HepG2 (cell line): ENCODE results near the gene DPH7. TPM values are rescaled to one million over a fixed set of nuclear protein-coding genes. Genes with fewer than 3 reads are reported as not detected.

Source experiments
- ATAC-seq: fragments of 200-7000 bp; cut with Tn5 transposase; 3 replicates; pipeline ENCODE4 v1.9.1; 2020; ENCODE audit warnings: mild to moderate bottlenecking, moderate library complexity
- BruUV-seq: library from RNA; stranded (reverse); fragments of 400-500 nt; replicated peaks from 2 replicates; lab custom pipeline; 2021; lab: Mats Ljungman, UMichigan
- CTCF ChIA-PET: fragments of 300-600 bp; formaldehyde crosslinking; extraction: SDS; loops from one replicate; lab custom pipeline; 2021; ENCODE audit warnings: low total read pairs, inconsistent platforms, low intra/inter-chr PET ratio; lab: Yijun Ruan, JAX
- POLR2A ChIA-PET: fragments of 350-600 bp; sonication (Branson Sonifier 250); formaldehyde crosslinking; loops from one replicate; lab custom pipeline; 2020; ENCODE audit warnings: antibody characterized with exemption, inconsistent platforms; lab: Yijun Ruan, JAX
- DNase-seq: peaks from one replicate; pipeline ENCODE4 v3.0.0-alpha.2; 2015; ENCODE audit warnings: low spot score
- FAIRE-seq: peaks from 3 replicates; lab custom pipeline; 2011; peaks lifted over from hg19 to GRCh38; lab: Jason Lieb, UNC
- H2AFZ ChIP-seq: one replicate; pipeline ENCODE4 v1.6.1; 2011; ENCODE audit warnings: low read length, inconsistent platforms
- H3K27ac ChIP-seq: fragments of 300-600 bp; 3 replicates; pipeline ENCODE4 v1.8.0; 2011; ENCODE audit warnings: mixed run types, mild to moderate bottlenecking, mixed read lengths, low read length, inconsistent platforms; ENCODE audit not compliant: insufficient read depth; ENCODE audit errors: extremely low read length
- H3K27me3 ChIP-seq, 2 experiments: fragments of 200-600 bp in 1 of 2; 2 replicates in 1 of 2; 3 replicates in 1 of 2; pipeline versions ENCODE4 v1.6.0 to v1.8.0; 2011; ENCODE audit warnings: low read length in 2 of 2, mild to moderate bottlenecking in 2 of 2, moderate library complexity in 2 of 2, inconsistent platforms in 1 of 2; ENCODE audit not compliant: insufficient read depth in 2 of 2, control insufficient read depth in 1 of 2
- H3K36me3 ChIP-seq, 2 experiments: fragments of 200-600 bp in 1 of 2; replicated peaks in 1 of 2; 2 replicates in 1 of 2; 3 replicates in 1 of 2; pipeline versions ENCODE4 v1.5.1 to v1.8.0; 2011; ENCODE audit warnings: low read length in 2 of 2, inconsistent platforms in 1 of 2; ENCODE audit not compliant: insufficient read depth in 2 of 2, control insufficient read depth in 1 of 2
- H3K4me1 ChIP-seq: 2 replicates; pipeline ENCODE4 v1.5.1; 2012; ENCODE audit warnings: low read length, inconsistent platforms; ENCODE audit not compliant: insufficient read depth
- H3K4me2 ChIP-seq: 2 replicates; pipeline ENCODE4 v1.6.0; 2011; ENCODE audit warnings: low read depth, low read length, inconsistent platforms
- H3K4me3 ChIP-seq, 3 experiments: fragments of 200-600 bp in 1 of 3; sonication (generic), shearing (Covaris generic) in 1 of 3; replicated peaks in 1 of 3; 2 replicates each; pipeline ENCODE4 v1.5.1; 2011 to 2016; ENCODE audit warnings: low read length in 3 of 3, inconsistent platforms in 2 of 3, low read depth in 2 of 3, mild to moderate bottlenecking in 2 of 3, control low read depth in 1 of 3, mixed read lengths in 1 of 3; ENCODE audit not compliant: insufficient read depth in 1 of 3
- H3K79me2 ChIP-seq: one replicate; pipeline ENCODE4 v1.6.1; 2011; ENCODE audit warnings: low read length, inconsistent platforms; ENCODE audit not compliant: insufficient read depth
- H3K9ac ChIP-seq: 2 replicates; pipeline ENCODE4 v1.6.0; 2011; ENCODE audit warnings: mild to moderate bottlenecking, low read depth, low read length, inconsistent platforms; ENCODE audit not compliant: insufficient read depth
- H3K9me3 ChIP-seq: 2 replicates; pipeline ENCODE4 v1.5.1; 2012; ENCODE audit warnings: mild to moderate bottlenecking, low read length
- H4K20me1 ChIP-seq: 2 replicates; pipeline ENCODE4 v1.6.0; 2011; ENCODE audit warnings: inconsistent platforms, mild to moderate bottlenecking, low read length, moderate library complexity; ENCODE audit not compliant: insufficient read depth
- AGO2 ChIP-seq: fragments of 200-400 bp; formaldehyde crosslinking; optimal IDR thresholded peaks from 2 replicates; pipeline ENCODE3; 2017; ENCODE audit warnings: mild to moderate bottlenecking, low read depth, low read length, moderate library complexity
- RBFOX2 ChIP-seq: fragments of 200-400 bp; formaldehyde crosslinking; IDR thresholded peaks from 2 replicates; pipeline ENCODE4 v1.6.1; 2017; ENCODE audit warnings: low read depth, mild to moderate bottlenecking, low read length
- ZC3H13 ChIP-seq: sonication (generic); formaldehyde crosslinking; IDR thresholded peaks from 2 replicates; pipeline ENCODE4 v1.8.1; 2023; ENCODE audit warnings: mild to moderate bottlenecking, missing genetic modification reagents, moderate library complexity
- WGBS: methylation state at CpG from one replicate; pipeline ENCODE4 v1.1.6; 2017; ENCODE audit warnings: low lambda C conversion rate; 5-methylcytosine and 5-hydroxymethylcytosine counted together
- in situ Hi-C: cut with HindIII; loops from 2 replicates; pipeline ENCODE4 v1.10.0; 2017; ENCODE audit warnings: low pct_unique_long_range_greater_than_20kb; ENCODE audit not compliant: extremely low pct_ligation_motif_present
- intact Hi-C: fragments of 100-400 bp; cut with micrococcal nuclease; formaldehyde crosslinking; loops from one replicate; pipeline ENCODE4 v1.10.0; 2022; ENCODE audit not compliant: unreplicated experiment
- polyA plus RNA-seq, 8 experiments: library from polyadenylated mRNA; depleted of rRNA in 3 of 8; stranded (reverse) in 7 of 8; unstranded in 1 of 8; fragments of >200 nt; fragmentation: Illumina TruSeq in 4 of 8; extraction: Trizol in 4 of 8; gene quantifications; 2 replicates each; pipeline versions ENCODE4 v1.2.1 to v1.2.3, GENCODE V29; 2011 to 2016; ENCODE audit warnings: low read depth in 4 of 8, missing spikeins in 1 of 8, mixed read lengths in 1 of 8; ENCODE audit not compliant: insufficient read depth in 1 of 8
- total RNA-seq, 5 experiments: library from RNA; depleted of rRNA; stranded (reverse); fragments of >200 nt; fragmentation: Illumina TruSeq; extraction: Trizol; gene quantifications; 2 replicates each; pipeline ENCODE4 v1.2.3, GENCODE V29; 2016; ENCODE audit warnings: low read depth in 1 of 5
- TF ChIP-seq, protein P1 (sequence below): IDR thresholded peaks from 2 replicates; pipeline ENCODE4 v1.6.1; 2012; ENCODE audit warnings: low read length, improper control_type of control experiment
- TF ChIP-seq, protein P2 (sequence below): IDR thresholded peaks from 2 replicates; pipeline ENCODE4 v1.6.1; 2016; ENCODE audit warnings: missing biosample characterization, missing genetic modification reagents, low read depth

The DPH7 gene
- total and polyA plus RNA-seq, 2 of the 13 experiments (the other 11 are each of a cell fraction or from before 2014, with no cell fraction given): 27.6 to 31.6 TPM

DNA sequence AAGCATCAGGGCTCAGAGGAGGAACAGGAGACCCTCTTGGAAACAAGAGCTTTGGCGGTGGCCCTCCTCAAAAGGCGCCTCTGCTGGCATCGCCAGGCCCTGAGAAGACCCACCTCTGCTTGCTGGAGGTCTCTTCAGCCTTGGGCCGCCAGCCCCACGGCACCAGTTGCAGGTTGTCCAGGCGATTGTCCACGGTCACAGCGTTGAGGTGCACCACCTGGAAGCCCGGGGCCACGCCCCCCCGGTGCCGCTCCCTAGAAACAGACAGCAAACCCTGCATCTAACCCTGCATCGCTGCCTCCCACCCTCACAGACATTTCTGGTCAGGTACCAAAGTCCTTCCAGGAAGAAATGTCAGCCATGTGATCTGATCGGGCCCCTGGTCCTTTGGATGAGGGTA lies 8.1 kb upstream of the DPH7 start:
- Histone ChIP-seq H3K4me1 (peaks cover 24% of the 10 kb centered on the region), H3K27ac (no peak overlapping the region), H3K9ac (no peak overlapping the region), H3K4me2 (no peak overlapping the region), H3K9me3 (no peaks in the 10 kb centered on the region), H3K27me3 (no peaks in the 10 kb centered on the region), H3K79me2 (peaks cover 19% of the 10 kb centered on the region), H3K4me3 (no peak overlapping the region), H4K20me1 (no peaks in the 10 kb centered on the region), H3K36me3 (peaks cover 22 to 59% of the 10 kb centered on the region in 2 experiments), H2AFZ (no peak overlapping the region)
- ATAC-seq: no peak
- FAIRE-seq: no peak
- no TSS peak for BruUV-seq
- TF ChIP-seq, protein P1, sequence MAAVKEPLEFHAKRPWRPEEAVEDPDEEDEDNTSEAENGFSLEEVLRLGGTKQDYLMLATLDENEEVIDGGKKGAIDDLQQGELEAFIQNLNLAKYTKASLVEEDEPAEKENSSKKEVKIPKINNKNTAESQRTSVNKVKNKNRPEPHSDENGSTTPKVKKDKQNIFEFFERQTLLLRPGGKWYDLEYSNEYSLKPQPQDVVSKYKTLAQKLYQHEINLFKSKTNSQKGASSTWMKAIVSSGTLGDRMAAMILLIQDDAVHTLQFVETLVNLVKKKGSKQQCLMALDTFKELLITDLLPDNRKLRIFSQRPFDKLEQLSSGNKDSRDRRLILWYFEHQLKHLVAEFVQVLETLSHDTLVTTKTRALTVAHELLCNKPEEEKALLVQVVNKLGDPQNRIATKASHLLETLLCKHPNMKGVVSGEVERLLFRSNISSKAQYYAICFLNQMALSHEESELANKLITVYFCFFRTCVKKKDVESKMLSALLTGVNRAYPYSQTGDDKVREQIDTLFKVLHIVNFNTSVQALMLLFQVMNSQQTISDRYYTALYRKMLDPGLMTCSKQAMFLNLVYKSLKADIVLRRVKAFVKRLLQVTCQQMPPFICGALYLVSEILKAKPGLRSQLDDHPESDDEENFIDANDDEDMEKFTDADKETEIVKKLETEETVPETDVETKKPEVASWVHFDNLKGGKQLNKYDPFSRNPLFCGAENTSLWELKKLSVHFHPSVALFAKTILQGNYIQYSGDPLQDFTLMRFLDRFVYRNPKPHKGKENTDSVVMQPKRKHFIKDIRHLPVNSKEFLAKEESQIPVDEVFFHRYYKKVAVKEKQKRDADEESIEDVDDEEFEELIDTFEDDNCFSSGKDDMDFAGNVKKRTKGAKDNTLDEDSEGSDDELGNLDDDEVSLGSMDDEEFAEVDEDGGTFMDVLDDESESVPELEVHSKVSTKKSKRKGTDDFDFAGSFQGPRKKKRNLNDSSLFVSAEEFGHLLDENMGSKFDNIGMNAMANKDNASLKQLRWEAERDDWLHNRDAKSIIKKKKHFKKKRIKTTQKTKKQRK: no peak
- peak; percentile 39 for TF ChIP-seq AGO2
- no peak for DNase-seq
- in situ Hi-C loops (no loop called here), intact Hi-C loops (no loop called here)
- 94% methylated on average over 13 of the region's 14 CpGs for WGBS
- ChIA-PET CTCF (no interaction called here), POLR2A (no interaction called here)

DNA sequence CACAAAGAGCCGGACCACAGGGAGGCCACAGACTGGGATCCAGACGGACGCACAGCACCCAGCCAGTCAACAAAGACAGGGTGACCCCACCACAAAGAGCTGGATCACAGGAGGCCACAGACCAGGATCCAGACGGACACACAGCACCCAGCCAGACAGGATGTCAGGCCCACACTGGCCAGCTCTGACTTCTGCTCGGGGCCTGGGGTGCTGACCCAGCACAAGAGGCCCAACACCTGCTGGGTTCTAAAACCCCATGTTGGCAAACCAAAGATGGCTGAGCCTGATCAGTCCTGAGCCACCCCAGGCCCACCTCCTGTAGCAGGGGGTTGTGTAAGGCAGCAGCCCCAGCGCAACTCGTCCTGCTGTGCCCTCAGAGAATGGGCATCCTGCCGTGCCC lies 5.2 kb upstream of the DPH7 start:
- intact Hi-C loops (no loop called here), in situ Hi-C loops (no loop called here)
- no TSS peak for BruUV-seq
- H3K4me2 ChIP-seq: no peak overlapping the region
- no peak overlapping the region for H2AFZ ChIP-seq
- ATAC-seq (no peak), DNase-seq (no peak), FAIRE-seq (no peak)
- TF ChIP-seq ZC3H13 (CRISPR knock-in tag) (no peak), RBFOX2 (0 out of 2 replicates have a peak, but pooled peaks have one; percentile 16)
- TF ChIP-seq, protein P2, sequence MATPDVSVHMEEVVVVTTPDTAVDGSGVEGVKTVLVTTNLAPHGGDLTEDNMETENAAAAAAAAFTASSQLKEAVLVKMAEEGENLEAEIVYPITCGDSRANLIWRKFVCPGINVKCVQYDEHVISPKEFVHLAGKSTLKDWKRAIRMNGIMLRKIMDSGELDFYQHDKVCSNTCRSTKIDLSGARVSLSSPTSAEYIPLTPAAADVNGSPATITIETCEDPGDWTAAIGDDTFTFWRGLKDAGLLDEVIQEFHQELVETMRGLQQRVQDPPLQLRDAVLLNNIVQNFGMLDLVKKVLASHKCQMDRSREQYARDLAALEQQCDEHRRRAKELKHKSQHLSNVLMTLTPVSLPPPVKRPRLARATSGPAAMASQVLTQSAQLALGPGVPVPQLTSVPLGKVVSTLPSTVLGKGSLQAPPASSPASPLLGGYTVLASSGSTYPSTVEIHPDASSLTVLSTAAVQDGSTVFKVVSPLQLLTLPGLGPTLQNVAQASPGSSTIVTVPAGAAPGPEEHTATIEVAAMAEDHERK: no peak
- H3K9me3 ChIP-seq: no peaks in the 10 kb centered on the region
- H3K36me3 ChIP-seq: peaks cover 24 to 68% of the 10 kb centered on the region in 2 experiments
- H3K27me3 ChIP-seq: no peaks in the 10 kb centered on the region
- no peak overlapping the region for H3K9ac ChIP-seq
- H3K27ac ChIP-seq: no peak overlapping the region
- ChIA-PET POLR2A (no interaction called here), CTCF (no interaction called here)
- peaks cover 10% of the 10 kb centered on the region for H3K79me2 ChIP-seq
- H3K4me3 ChIP-seq: no peak overlapping the region
- H4K20me1 ChIP-seq: no peaks in the 10 kb centered on the region
- H3K4me1 ChIP-seq: peaks cover 22% of the 10 kb centered on the region
- 100% methylated on average over 6 of the region's 8 CpGs for WGBS
